Measurements from ENCODE around the gene GABBR2.

Gene GABBR2

GRCh38 chr9:98610711-98611110 is 98.0 kb downstream of the GABBR2 start:
- Histone ChIP-seq H3K4me3 (ENCODE audit: severe bottlenecking) (no peak overlapping the region), H3K27ac (ENCODE audit: poor library complexity, severe bottlenecking) (no peak overlapping the region), H3K27me3 (ENCODE audit: insufficient read depth, poor library complexity, severe bottlenecking) (no peaks in the 10 kb centered on the region), H3K9me3 (ENCODE audit: severe bottlenecking) (no peaks in the 10 kb centered on the region), H3K36me3 (ENCODE audit: low read depth) (no peaks in the 10 kb centered on the region), H3K4me1 (ENCODE audit: insufficient read depth, poor library complexity, severe bottlenecking) (no peaks in the 10 kb centered on the region)
- no peak for ATAC-seq (ENCODE audit: low read depth)
- no peak for TF ChIP-seq CTCF (IDR thresholded peaks at IDR 0.05; ENCODE audit: poor library complexity, severe bottlenecking)
- peak; percentile 20 for DNase-seq (ENCODE audit: low spot score)

- Histone ChIP-seq H3K4me1 (ENCODE audit: insufficient read depth, poor library complexity, severe bottlenecking) (no peaks in the 10 kb centered on the region), H3K4me3 (ENCODE audit: severe bottlenecking) (no peak overlapping the region), H3K27me3 (ENCODE audit: insufficient read depth, poor library complexity, severe bottlenecking) (no peaks in the 10 kb centered on the region), H3K27ac (ENCODE audit: poor library complexity, severe bottlenecking) (no peak overlapping the region), H3K9me3 (ENCODE audit: severe bottlenecking) (no peaks in the 10 kb centered on the region), H3K36me3 (ENCODE audit: low read depth) (no peaks in the 10 kb centered on the region)
- no peak for TF ChIP-seq CTCF (IDR thresholded peaks at IDR 0.05; ENCODE audit: poor library complexity, severe bottlenecking)
- no peak for ATAC-seq (ENCODE audit: low read depth)
- DNase-seq (ENCODE audit: low spot score) = peak; percentile 16
These were observed 98.5 kb downstream of the GABBR2 start for GRCh38 chr9:98610211-98610610.

GRCh38 chr9:98609646-98610045 is 99.1 kb downstream of the GABBR2 start:
- Histone ChIP-seq H3K9me3 (ENCODE audit: severe bottlenecking) (no peaks in the 10 kb centered on the region), H3K27me3 (ENCODE audit: insufficient read depth, poor library complexity, severe bottlenecking) (no peaks in the 10 kb centered on the region), H3K4me1 (ENCODE audit: insufficient read depth, poor library complexity, severe bottlenecking) (no peaks in the 10 kb centered on the region), H3K4me3 (ENCODE audit: severe bottlenecking) (no peak overlapping the region), H3K36me3 (ENCODE audit: low read depth) (no peaks in the 10 kb centered on the region), H3K27ac (ENCODE audit: poor library complexity, severe bottlenecking) (no peak overlapping the region)
- DNase-seq (ENCODE audit: low spot score) (no peak), ATAC-seq (ENCODE audit: low read depth) (no peak)
- no peak for TF ChIP-seq CTCF (IDR thresholded peaks at IDR 0.05; ENCODE audit: poor library complexity, severe bottlenecking)

- no peak overlapping the region for H3K27ac ChIP-seq (ENCODE audit: poor library complexity, severe bottlenecking)
- no peaks in the 10 kb centered on the region for H3K9me3 ChIP-seq (ENCODE audit: severe bottlenecking)
- no peak for ATAC-seq (ENCODE audit: low read depth)
- DNase-seq (ENCODE audit: low spot score) = no peak
- H3K4me3 ChIP-seq (ENCODE audit: severe bottlenecking) = no peak overlapping the region
- no peak for TF ChIP-seq CTCF (IDR thresholded peaks at IDR 0.05; ENCODE audit: poor library complexity, severe bottlenecking)
- H3K4me1 ChIP-seq (ENCODE audit: insufficient read depth, poor library complexity, severe bottlenecking) = no peaks in the 10 kb centered on the region
- peaks cover 7% of the 10 kb centered on the region for H3K27me3 ChIP-seq (ENCODE audit: insufficient read depth, poor library complexity, severe bottlenecking)
- H3K36me3 ChIP-seq (ENCODE audit: low read depth) = no peaks in the 10 kb centered on the region
These were observed 100.9 kb downstream of the GABBR2 start for GRCh38 chr9:98607787-98608186.

- no peaks in the 10 kb centered on the region for H3K4me1 ChIP-seq (ENCODE audit: insufficient read depth, poor library complexity, severe bottlenecking)
- H3K27me3 ChIP-seq (ENCODE audit: insufficient read depth, poor library complexity, severe bottlenecking) = peaks cover 7% of the 10 kb centered on the region
- ATAC-seq (ENCODE audit: low read depth) (no peak), DNase-seq (ENCODE audit: low spot score) (no peak)
- H3K4me3 ChIP-seq (ENCODE audit: severe bottlenecking) = no peak overlapping the region
- TF ChIP-seq CTCF (IDR thresholded peaks at IDR 0.05; ENCODE audit: poor library complexity, severe bottlenecking) = no peak
- no peaks in the 10 kb centered on the region for H3K9me3 ChIP-seq (ENCODE audit: severe bottlenecking)
- no peak overlapping the region for H3K27ac ChIP-seq (ENCODE audit: poor library complexity, severe bottlenecking)
- no peaks in the 10 kb centered on the region for H3K36me3 ChIP-seq (ENCODE audit: low read depth)
These were observed 101.6 kb downstream of the GABBR2 start for GRCh38 chr9:98607152-98607551.
